Activated gamma-delta T cell treated with anti-CD3 and anti-CD28 coated beads, Interleukin-2, amount 50 U/mL, for 16 hours (primary cell): Measurements from ENCODE around the gene RNF14.
"Not testable (repeated sequence)": the region's sequence is repeated elsewhere in the genome, so short reads cannot be mapped to it uniquely, and the experiment has no call there.

ENCODE experiments used
- DNase-seq: peaks from one replicate; pipeline ENCODE4 v3.0.0-alpha.2; 2020; ENCODE audit warnings: low read depth

The RNF14 gene, protein sequence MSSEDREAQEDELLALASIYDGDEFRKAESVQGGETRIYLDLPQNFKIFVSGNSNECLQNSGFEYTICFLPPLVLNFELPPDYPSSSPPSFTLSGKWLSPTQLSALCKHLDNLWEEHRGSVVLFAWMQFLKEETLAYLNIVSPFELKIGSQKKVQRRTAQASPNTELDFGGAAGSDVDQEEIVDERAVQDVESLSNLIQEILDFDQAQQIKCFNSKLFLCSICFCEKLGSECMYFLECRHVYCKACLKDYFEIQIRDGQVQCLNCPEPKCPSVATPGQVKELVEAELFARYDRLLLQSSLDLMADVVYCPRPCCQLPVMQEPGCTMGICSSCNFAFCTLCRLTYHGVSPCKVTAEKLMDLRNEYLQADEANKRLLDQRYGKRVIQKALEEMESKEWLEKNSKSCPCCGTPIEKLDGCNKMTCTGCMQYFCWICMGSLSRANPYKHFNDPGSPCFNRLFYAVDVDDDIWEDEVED

GRCh38 chr5:141968914-141969608 is at the start of gene RNF14:
RNF14 (plus strand) TSS chr5:141969105; CDS start chr5:141973589, 4,484 bp downstream.
- peak; percentile 91 for DNase-seq

GRCh38 chr5:141919218-141920119 is 49.4 kb upstream of the RNF14 start:
- DNase-seq, result no peak

GRCh38 chr5:141920771-141921170 is 48.1 kb upstream of the RNF14 start:
- DNase-seq, result no peak

DNA sequence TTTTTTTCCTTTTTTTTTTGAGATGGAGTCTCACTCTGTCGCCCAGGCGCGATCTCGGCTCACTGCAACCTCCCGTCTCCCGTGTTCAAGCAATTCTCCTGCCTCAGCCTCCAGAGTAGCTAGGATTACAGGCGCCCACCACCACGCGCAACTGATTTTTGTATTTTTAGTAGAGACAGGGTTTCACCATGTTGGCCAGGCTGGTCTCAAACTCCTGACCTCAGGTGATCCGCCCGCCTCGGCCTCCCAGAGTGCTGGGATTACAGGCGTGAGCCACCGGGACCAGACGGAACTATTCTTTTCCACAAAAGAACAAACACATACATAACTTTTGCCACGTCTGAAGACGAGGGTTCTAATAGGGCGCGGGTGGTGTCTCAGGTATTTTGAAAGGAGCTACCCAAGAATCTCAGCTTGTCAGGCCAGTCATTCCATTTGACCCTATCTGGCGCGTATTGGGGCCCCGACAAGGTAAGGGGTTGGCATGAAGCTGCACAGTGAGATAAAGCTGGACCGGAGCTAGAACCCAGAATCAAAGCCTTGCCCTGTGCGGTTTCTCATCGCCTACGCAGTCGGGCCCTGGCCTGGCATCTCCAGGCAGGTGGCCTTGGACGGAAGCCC is 46.0 kb upstream of the RNF14 start:
- DNase-seq, result not testable (repeated sequence)

GRCh38 chr5:141923448-141924313 is 45.2 kb upstream of the RNF14 start, which contains the start of gene DELE1:
DELE1 (plus strand) TSS chr5:141923871; CDS start chr5:141923942, 71 bp downstream.
- peak; percentile 83 for DNase-seq

- no peak for DNase-seq
Measured at GRCh38 chr5:141926434-141926833, 42.5 kb upstream of the RNF14 start.

GRCh38 chr5:141928051-141928450 is 40.9 kb upstream of the RNF14 start:
- no peak for DNase-seq

DNA sequence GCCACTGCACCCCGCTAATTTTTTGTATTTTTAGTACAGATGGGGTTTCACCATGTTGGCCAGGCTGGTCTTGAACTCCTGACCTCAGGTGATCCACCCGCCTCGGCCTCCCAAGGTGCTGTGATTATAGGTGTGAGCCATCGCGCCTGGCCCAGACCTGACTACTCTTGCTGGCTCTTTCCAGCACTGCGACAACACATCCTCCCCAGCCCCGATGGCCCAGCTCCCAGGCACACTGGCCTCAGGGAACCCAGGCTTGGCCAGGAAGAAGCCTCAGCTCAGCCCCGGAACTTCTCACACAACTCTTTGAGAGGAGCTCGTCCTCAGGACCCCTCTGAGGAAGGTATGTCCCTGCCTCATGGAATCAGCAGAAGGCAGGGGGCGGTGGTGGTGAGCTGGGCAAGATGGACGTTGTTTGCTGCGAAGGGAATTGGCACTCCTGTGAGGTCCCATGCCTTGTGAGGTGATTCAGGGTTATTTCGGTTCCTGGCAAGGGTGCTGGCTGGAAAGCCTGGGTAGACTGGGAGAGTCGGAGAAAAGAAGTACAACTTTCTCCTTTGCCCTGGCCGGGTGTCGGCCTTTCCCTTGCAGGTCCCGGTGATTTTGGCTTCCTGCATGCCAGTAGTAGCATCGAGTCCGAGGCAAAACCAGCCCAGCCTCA is 39.4 kb upstream of the RNF14 start:
- no peak for DNase-seq

DNA sequence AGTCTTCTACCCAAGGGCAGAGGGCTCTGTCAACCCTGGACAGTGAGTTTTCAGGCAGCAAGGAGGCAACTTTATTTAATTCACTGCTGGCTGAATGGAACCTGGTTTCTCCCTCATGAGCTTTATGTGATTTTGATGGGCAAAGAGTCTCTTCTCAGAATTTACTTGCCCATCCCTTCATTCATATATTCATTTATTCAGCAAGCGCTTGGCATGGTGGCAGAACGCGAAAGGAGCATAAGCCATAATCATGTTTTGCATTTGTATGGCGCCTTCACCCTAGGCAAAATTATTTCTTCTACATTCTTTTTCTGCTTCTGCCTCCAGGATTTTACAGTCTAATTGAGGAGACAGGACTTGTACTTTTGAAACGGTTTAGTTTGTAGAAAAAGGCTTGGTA is 37.2 kb upstream of the RNF14 start:
- DNase-seq, result no peak

GRCh38 chr5:141933151-141933550 is 35.8 kb upstream of the RNF14 start:
- DNase-seq, result no peak

DNA sequence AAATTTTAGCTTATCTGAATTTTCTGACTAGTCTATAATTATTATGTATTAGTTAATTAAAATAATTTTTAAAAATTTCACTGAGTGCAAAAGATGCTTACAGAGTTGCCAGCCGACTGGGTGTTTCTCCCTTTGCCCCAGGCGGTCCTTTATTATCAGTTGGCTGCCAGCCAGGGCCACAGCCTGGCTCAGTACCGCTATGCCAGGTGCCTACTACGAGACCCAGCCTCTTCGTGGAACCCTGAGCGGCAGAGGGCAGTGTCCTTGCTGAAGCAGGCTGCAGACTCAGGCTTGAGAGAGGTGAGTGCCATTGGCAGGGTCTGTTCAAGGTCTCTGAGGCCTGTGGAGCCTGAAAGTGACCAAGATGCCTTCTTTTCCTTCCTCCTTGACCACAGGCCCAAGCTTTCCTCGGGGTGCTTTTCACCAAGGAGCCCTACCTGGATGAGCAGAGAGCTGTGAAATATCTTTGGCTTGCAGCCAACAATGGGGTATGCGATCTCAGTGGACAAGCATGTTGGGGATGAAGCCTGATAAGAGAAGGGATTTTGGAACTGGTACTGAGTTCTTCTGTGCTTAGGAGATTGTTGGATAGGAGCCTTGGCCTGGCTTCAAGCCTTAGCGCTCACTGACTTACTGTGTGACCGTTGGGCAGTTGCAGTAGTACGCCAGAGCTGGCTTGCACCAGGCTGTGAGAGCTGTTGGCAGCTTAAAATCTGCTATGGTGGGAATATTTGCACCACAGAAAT is 34.6 kb upstream of the RNF14 start:
- no peak for DNase-seq

DNA sequence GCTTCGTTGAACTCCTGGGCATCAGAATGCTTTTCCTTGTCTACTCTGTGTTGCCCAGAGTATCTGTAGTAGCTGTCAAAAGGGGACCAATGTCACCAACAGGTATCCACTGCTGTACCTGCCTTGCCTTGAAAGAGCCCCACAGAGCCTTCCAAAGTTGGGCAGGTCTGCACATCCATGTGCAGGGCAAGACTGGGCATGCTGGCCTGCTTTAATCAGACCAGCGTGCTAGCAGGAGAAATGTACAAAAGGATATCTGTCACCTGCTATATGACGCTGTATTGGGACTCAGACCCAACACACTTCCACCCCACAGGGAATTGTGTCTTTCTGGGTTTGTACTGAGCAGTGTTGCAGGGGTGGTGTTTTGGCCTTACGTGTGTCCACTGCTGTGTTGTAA is 33.4 kb upstream of the RNF14 start:
- no peak for DNase-seq

GRCh38 chr5:141940695-141941271 is 28.1 kb upstream of the RNF14 start:
- no peak for DNase-seq

DNA sequence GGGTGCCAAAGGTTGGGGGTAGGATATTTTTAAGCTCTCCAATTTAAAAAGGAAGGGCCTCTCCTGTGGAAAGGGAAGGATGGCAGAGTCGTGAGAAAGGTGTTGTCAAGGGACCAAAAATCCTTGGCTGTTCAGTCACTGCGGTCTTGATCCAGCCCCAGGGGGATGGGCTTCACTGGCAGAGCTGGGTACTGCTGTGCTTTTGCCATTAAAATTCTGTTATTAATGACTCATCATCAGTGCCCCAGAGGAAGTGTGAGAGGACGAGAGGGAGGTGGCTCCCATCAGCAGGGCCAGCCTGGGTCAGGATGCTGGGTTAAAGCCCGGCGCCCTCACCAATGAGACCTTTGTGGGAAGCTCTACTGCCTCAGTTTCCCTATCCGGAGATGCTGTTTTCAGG is 27.6 kb upstream of the RNF14 start:
- DNase-seq, result no peak

GRCh38 chr5:141941779-141942178 is 27.1 kb upstream of the RNF14 start:
- DNase-seq, result no peak

DNA sequence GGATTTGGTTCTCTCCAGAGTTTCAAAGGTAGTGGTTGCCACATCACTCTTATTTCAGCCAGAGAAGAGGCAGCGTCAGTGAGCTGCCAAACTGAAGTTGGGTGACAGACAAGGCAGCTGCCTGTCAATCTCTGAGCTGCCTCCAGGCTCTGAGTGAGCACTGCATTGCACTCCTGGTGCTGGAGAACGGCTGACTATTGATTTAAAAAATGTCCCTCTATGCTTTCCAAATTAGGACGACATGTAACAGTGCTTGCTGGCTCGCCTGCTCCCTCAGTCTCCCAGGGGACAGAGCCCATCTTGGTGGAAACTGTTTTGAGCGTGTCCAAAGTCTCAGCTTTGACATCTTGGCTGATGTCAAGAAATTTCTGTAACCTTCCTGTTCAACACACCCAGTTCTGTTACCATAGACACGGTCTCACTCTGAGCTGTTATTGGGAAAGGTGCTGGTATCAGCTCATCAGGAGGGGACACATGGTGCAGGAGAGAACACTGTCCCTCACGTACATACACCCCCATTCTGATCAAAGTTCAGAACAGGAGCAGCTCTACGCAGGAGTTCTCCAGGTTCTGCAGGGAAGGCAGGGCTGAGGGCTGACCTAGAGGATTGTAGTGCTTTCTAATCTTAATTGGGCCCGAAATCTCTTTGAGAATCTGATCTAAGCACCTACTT is 26.6 kb upstream of the RNF14 start:
- DNase-seq, result no peak

DNA sequence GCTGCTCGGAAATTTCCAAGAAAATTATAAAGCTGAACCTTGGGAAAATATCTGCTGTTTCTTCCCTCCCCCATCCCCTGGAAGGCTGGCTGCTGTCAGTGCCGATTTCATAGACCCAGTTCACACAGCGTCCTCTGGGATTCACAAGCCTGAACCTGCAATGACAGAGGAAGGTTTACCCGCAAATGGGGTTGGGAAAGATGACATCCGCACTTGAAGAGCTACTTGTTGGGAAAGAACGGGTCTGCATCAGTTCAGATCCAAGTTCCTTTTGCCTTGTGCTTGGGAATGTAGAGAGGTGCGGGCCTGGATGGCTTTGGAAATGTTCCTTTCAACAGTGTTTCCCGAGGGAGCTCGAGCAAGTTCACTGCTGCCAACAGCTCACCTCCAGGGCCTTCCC is 24.8 kb upstream of the RNF14 start:
- no peak for DNase-seq

DNA sequence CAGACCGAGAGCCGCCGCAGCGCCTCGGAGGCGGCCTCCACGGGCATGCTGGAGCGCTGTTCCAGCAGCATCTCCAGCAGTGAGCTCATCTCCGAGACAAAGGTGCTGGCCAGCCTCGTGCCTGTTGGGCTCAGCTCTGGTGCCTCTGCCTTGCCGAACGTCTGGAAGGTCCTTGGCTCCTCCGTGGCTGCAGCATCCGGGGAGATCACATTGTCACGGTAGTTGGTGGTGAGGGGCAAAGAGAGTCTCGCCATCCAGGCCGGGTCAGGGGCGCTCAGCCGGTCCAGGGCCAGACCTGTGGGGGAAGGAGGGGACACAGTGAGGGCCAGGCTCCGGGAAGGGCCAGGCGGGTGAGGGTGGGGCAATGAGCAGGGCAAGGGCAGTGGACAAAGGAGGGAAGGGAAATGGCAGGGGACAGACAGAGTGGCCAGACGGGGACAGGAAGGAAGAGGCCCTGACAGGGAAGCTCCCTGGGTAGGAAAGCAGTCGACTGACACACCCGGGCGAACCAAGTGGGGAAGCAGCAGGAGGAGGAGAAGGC is 23.3 kb upstream of the RNF14 start:
- DNase-seq, result no peak
